Stimulated activated CD8-positive, alpha-beta memory T cell treated with anti-CD3 and anti-CD28 coated beads, Interleukin-15, amount 100 ng/mL, for 48 hours (primary cell): ENCODE results near the gene AKR1C3.
"Not testable (repeated sequence)": the region's sequence is repeated elsewhere in the genome, so short reads cannot be mapped to it uniquely, and the experiment has no call there.

Experiments used
- DNase-seq, 2 donors: peaks; one replicate each; pipeline ENCODE4 v3.0.0-alpha.2; 2020; ENCODE audit warnings: low read depth in 2 of 2

Gene AKR1C3

GRCh38 chr10:5088703-5089261, 5.4 kb upstream of the AKR1C3 start:
- DNase-seq: no peak

- DNase-seq: no peak
These were observed 4.3 kb upstream of the AKR1C3 start for GRCh38 chr10:5089865-5090264.

- DNase-seq: no peak
These were observed 3.7 kb upstream of the AKR1C3 start for GRCh38 chr10:5090551-5090950.

GRCh38 chr10:5091196-5091595, 3.0 kb upstream of the AKR1C3 start:
- DNase-seq: no peak

- DNase-seq: no peak
These were observed 1.8 kb upstream of the AKR1C3 start for GRCh38 chr10:5092375-5092774.

GRCh38 chr10:5092848-5093790, 1.1 kb upstream of the AKR1C3 start:
- no peak for DNase-seq

- no peak for DNase-seq
These were observed 1.5 kb downstream of the AKR1C3 start for GRCh38 chr10:5095687-5096086.

GRCh38 chr10:5096108-5096507, 1.9 kb downstream of the AKR1C3 start:
- no peak for DNase-seq

- DNase-seq: not testable (repeated sequence)
These were observed 8.3 kb downstream of the AKR1C3 start for GRCh38 chr10:5102479-5102878.

- DNase-seq: no peak
These were observed 9.3 kb downstream of the AKR1C3 start for GRCh38 chr10:5103481-5103880.

GRCh38 chr10:5105626-5106025, 11.4 kb downstream of the AKR1C3 start:
- DNase-seq: no peak

GRCh38 chr10:5106553-5106952, 12.3 kb downstream of the AKR1C3 start:
- no peak for DNase-seq

GRCh38 chr10:5107860-5108526, 13.8 kb downstream of the AKR1C3 start:
- DNase-seq: no peak

- no peak for DNase-seq
These were observed 14.6 kb downstream of the AKR1C3 start for GRCh38 chr10:5108658-5109416.

GRCh38 chr10:5109861-5110260, 15.6 kb downstream of the AKR1C3 start:
- DNase-seq: not testable (repeated sequence)

- no peak for DNase-seq
These were observed 22.4 kb downstream of the AKR1C3 start for GRCh38 chr10:5116621-5117020.

- DNase-seq: no peak
These were observed 22.8 kb downstream of the AKR1C3 start for GRCh38 chr10:5117026-5117425.

- DNase-seq: not testable (repeated sequence)
These were observed 25.8 kb downstream of the AKR1C3 start for GRCh38 chr10:5119997-5120396.

- no peak for DNase-seq
These were observed 29.7 kb downstream of the AKR1C3 start for GRCh38 chr10:5123886-5124285.

- DNase-seq: no peak
These were observed 31.3 kb downstream of the AKR1C3 start for GRCh38 chr10:5125315-5126044.

GRCh38 chr10:5135581-5135980, 41.4 kb downstream of the AKR1C3 start:
- DNase-seq: no peak
